Transverse colon (tissue), 3 donors: ENCODE results near the gene PCDHGA3.
"Not testable (repeated sequence)": the region's sequence is repeated elsewhere in the genome, so short reads cannot be mapped to it uniquely, and the experiment has no call there.

Source experiments
- CTCF ChIP-seq, 5 experiments: fragments of 200-600 bp in 3 of 5; fragments of 450-650 bp in 2 of 5; sonication (generic) in 3 of 5; IDR thresholded peaks; 1 replicate in 2 of 5; 2 replicates in 3 of 5; pipeline ENCODE4 v1.5.1; 2016 to 2017; ENCODE audit warnings: antibody characterized with exemption in 5 of 5, inconsistent platforms in 3 of 5, mild to moderate bottlenecking in 2 of 5, moderate library complexity in 1 of 5
- EP300 ChIP-seq: sonication (generic); formaldehyde crosslinking; IDR thresholded peaks from one replicate; pipeline ENCODE4 v1.6.1; 2017; ENCODE audit warnings: antibody characterized with exemption, low read depth
- POLR2A ChIP-seq: fragments of 450-650 bp; IDR thresholded peaks from one replicate; pipeline ENCODE4 v1.6.1; 2016; ENCODE audit warnings: antibody characterized with exemption, mild to moderate bottlenecking, moderate library complexity

- TF ChIP-seq EP300; POLR2A; CTCF (IDR thresholded peaks at IDR 0.05): not testable (repeated sequence)
These were observed 51.0 kb downstream of the PCDHGA3 start for GRCh38 chr5:141394401-141395187.
